H9 (cell line): ENCODE data around the gene HDAC5. TPM values are rescaled to one million over a fixed set of nuclear protein-coding genes. Genes with fewer than 3 reads are reported as not detected.

Source experiments
- DNase-seq: peaks from one replicate; pipeline ENCODE4 v3.0.0-alpha.2; 2017
- H2AFZ ChIP-seq: one replicate; pipeline ENCODE4 v1.6.1; 2013; ENCODE audit warnings: mild to moderate bottlenecking, low read length, control low read depth, moderate library complexity
- H2AK5ac ChIP-seq: 2 replicates; pipeline ENCODE4 v1.6.1; 2013; ENCODE audit warnings: low read length, control low read depth, mixed read lengths; ENCODE audit not compliant: insufficient read length
- H2BK120ac ChIP-seq: one replicate; pipeline ENCODE4 v1.6.1; 2013; ENCODE audit warnings: low read depth, mild to moderate bottlenecking, low read length, control low read depth, inconsistent platforms; ENCODE audit not compliant: poor library complexity, severe bottlenecking
- H2BK12ac ChIP-seq: 2 replicates; pipeline ENCODE4 v1.6.1; 2013; ENCODE audit warnings: low read length, control low read depth, mixed read lengths, low read depth; ENCODE audit not compliant: insufficient read length
- H2BK15ac ChIP-seq: 2 replicates; pipeline ENCODE4 v1.6.1; 2013; ENCODE audit warnings: low read depth, low read length, control low read depth
- H2BK20ac ChIP-seq: one replicate; pipeline ENCODE4 v1.6.1; 2013; ENCODE audit warnings: low read depth, mild to moderate bottlenecking, low read length, control low read depth, inconsistent platforms; ENCODE audit not compliant: poor library complexity, severe bottlenecking
- H2BK5ac ChIP-seq: 2 replicates; pipeline ENCODE4 v1.6.1; 2013; ENCODE audit warnings: low read length, control low read depth, mixed read lengths; ENCODE audit not compliant: insufficient read length
- H3K14ac ChIP-seq: 2 replicates; pipeline ENCODE4 v1.6.1; 2013; ENCODE audit warnings: low read length, control low read depth; ENCODE audit not compliant: insufficient read depth
- H3K18ac ChIP-seq: 2 replicates; pipeline ENCODE4 v1.6.1; 2013; ENCODE audit warnings: low read depth, mild to moderate bottlenecking, mixed read lengths, low read length, control low read depth; ENCODE audit not compliant: insufficient read length
- H3K23ac ChIP-seq: 2 replicates; pipeline ENCODE4 v1.6.1; 2013; ENCODE audit warnings: low read length, control low read depth, mixed read lengths, low read depth; ENCODE audit not compliant: insufficient read length
- H3K23me2 ChIP-seq: 2 replicates; pipeline ENCODE4 v1.6.1; 2013; ENCODE audit warnings: low read depth, mild to moderate bottlenecking, mixed read lengths, low read length, control low read depth; ENCODE audit not compliant: insufficient read length, poor library complexity, severe bottlenecking
- H3K27ac ChIP-seq: 2 replicates; pipeline ENCODE4 v1.5.1; 2013; ENCODE audit warnings: low read length, control low read depth, mixed read lengths, low read depth; ENCODE audit not compliant: insufficient read length
- H3K27me3 ChIP-seq: 2 replicates; pipeline ENCODE4 v1.6.1; 2013; ENCODE audit warnings: low read length, control low read depth, inconsistent platforms; ENCODE audit not compliant: insufficient read depth
- H3K4ac ChIP-seq: 2 replicates; pipeline ENCODE4 v1.6.1; 2013; ENCODE audit warnings: low read depth, mild to moderate bottlenecking, control low read depth, inconsistent platforms, low read length, moderate library complexity
- H3K4me1 ChIP-seq: 2 replicates; pipeline ENCODE4 v1.6.1; 2013; ENCODE audit warnings: low read length, control low read depth, inconsistent platforms; ENCODE audit not compliant: insufficient read depth
- H3K4me2 ChIP-seq: 2 replicates; pipeline ENCODE4 v1.6.1; 2013; ENCODE audit warnings: low read length, control low read depth, mixed read lengths; ENCODE audit not compliant: insufficient read length, insufficient read depth
- H3K56ac ChIP-seq: 2 replicates; pipeline ENCODE4 v1.6.1; 2013; ENCODE audit warnings: low read depth, mild to moderate bottlenecking, mixed read lengths, low read length, control low read depth; ENCODE audit not compliant: insufficient read length
- H3K79me1 ChIP-seq: 2 replicates; pipeline ENCODE4 v1.6.1; 2013; ENCODE audit warnings: low read depth, mild to moderate bottlenecking, moderate library complexity, low read length, control low read depth, inconsistent platforms; ENCODE audit not compliant: insufficient read depth, poor library complexity, severe bottlenecking
- H3K79me2 ChIP-seq: 2 replicates; pipeline ENCODE4 v1.6.1; 2013; ENCODE audit warnings: low read length, control low read depth, inconsistent platforms; ENCODE audit not compliant: insufficient read depth
- H3K9ac ChIP-seq: 2 replicates; pipeline ENCODE4 v1.6.1; 2013; ENCODE audit warnings: low read length, control low read depth, mixed read lengths; ENCODE audit not compliant: insufficient read length; ENCODE audit errors: extremely low read depth
- H3K9me3 ChIP-seq: one replicate; pipeline ENCODE4 v1.6.1; 2013; ENCODE audit warnings: low read depth, low read length, inconsistent platforms; ENCODE audit not compliant: control insufficient read depth
- H3T11ph ChIP-seq: one replicate; pipeline ENCODE4 v1.6.1; 2013; ENCODE audit warnings: mild to moderate bottlenecking, low read length, control low read depth, inconsistent platforms
- H4K20me1 ChIP-seq: one replicate; pipeline ENCODE4 v1.6.1; 2013; ENCODE audit not compliant: control insufficient read depth, insufficient read length, insufficient read depth
- H4K5ac ChIP-seq: 2 replicates; pipeline ENCODE4 v1.6.1; 2013; ENCODE audit warnings: low read depth, mild to moderate bottlenecking, mixed read lengths, low read length, control low read depth; ENCODE audit not compliant: insufficient read length
- H4K8ac ChIP-seq: replicated peaks from 2 replicates; pipeline ENCODE4 v1.6.1; 2013; ENCODE audit warnings: low read length, control low read depth, mixed read lengths, low read depth; ENCODE audit not compliant: insufficient read length
- H4K91ac ChIP-seq: 2 replicates; pipeline ENCODE4 v1.6.1; 2013; ENCODE audit warnings: low read depth, mild to moderate bottlenecking, moderate library complexity, mixed read lengths, low read length, control low read depth; ENCODE audit not compliant: insufficient read length
- H3K27ac Mint-ChIP-seq, 3 experiments: 2 replicates in 2 of 3; 3 replicates in 1 of 3; pipeline ENCODE4 v1.8.0; 2020 to 2021; ENCODE audit warnings: mixed read lengths in 3 of 3, mild to moderate bottlenecking in 1 of 3, moderate library complexity in 1 of 3
- H3K27me3 Mint-ChIP-seq: 2 replicates; pipeline ENCODE4 v1.8.0; 2021; ENCODE audit warnings: low read depth, mild to moderate bottlenecking, moderate library complexity, mixed read lengths
- H3K36me3 Mint-ChIP-seq, 3 experiments: 2 replicates in 2 of 3; 3 replicates in 1 of 3; pipeline ENCODE4 v1.8.0; 2020 to 2021; ENCODE audit warnings: low read depth in 3 of 3, mixed read lengths in 3 of 3; ENCODE audit not compliant: insufficient read depth in 1 of 3
- H3K4me1 Mint-ChIP-seq, 2 experiments: 2 replicates each; pipeline ENCODE4 v1.8.0; 2020; ENCODE audit warnings: mixed read lengths in 2 of 2
- H3K4me3 Mint-ChIP-seq, 2 experiments: 2 replicates in 1 of 2; 3 replicates in 1 of 2; pipeline ENCODE4 v1.8.0; 2020 to 2021; ENCODE audit warnings: mild to moderate bottlenecking in 2 of 2, mixed read lengths in 2 of 2, moderate library complexity in 1 of 2
- H3K9me3 Mint-ChIP-seq, 2 experiments: 2 replicates in 1 of 2; 3 replicates in 1 of 2; pipeline ENCODE4 v1.8.0; 2020; ENCODE audit warnings: mild to moderate bottlenecking in 2 of 2, mixed read lengths in 2 of 2, moderate library complexity in 1 of 2
- CTCF ChIP-seq: fragments of 200-600 bp; sonication (generic); conservative IDR thresholded peaks from 3 replicates; pipeline ENCODE4 v1.8.0; 2021; ENCODE audit warnings: antibody characterized with exemption, mild to moderate bottlenecking
- WGBS: extraction: QIAGEN DNeasy Blood & Tissue Kit; methylation state at CpG from one replicate; pipeline ENCODE4 v1.1.7; 2013; ENCODE audit warnings: missing lambda C conversion rate, low lambda C conversion rate, mixed read lengths; ENCODE audit not compliant: insufficient read length; ENCODE audit errors: extremely low coverage; 5-methylcytosine and 5-hydroxymethylcytosine counted together
- total RNA-seq: library from RNA; stranded (reverse); gene quantifications from 2 replicates; pipeline ENCODE4 v1.2.1, GENCODE V29; 2021

HDAC5 gene
- total RNA-seq, 1 experiment from 2014 or later = 39.5 TPM

- H3K9ac ChIP-seq = no peak overlapping the region
- no peaks in the 10 kb centered on the region for H3K23me2 ChIP-seq
- H3K4me3 Mint-ChIP-seq = no peak overlapping the region; a peak in 1 of 5 replicates
- no CpG with 5 or more reads among the region's 16 CpGs for WGBS
- no peak overlapping the region for H2AK5ac ChIP-seq
- H3K4me1 ChIP-seq = peaks cover 5% of the 10 kb centered on the region; the same call in 1 of the 2 replicates
- H4K20me1 ChIP-seq = no peaks in the 10 kb centered on the region
- no peak overlapping the region for H3K4ac ChIP-seq
- no peak overlapping the region for H2BK15ac ChIP-seq
- H3K14ac ChIP-seq = no peak overlapping the region; the same call in 1 of the 2 replicates
- H3K18ac ChIP-seq = no peak overlapping the region
- H2BK5ac ChIP-seq = no peak overlapping the region
- no peak overlapping the region for H3K27ac ChIP-seq
- H3K56ac ChIP-seq = no peak overlapping the region
- H3K4me2 ChIP-seq = no peak overlapping the region
- no peaks in the 10 kb centered on the region for H3K9me3 ChIP-seq
- no peak for TF ChIP-seq CTCF
- H3K27me3 ChIP-seq = no peaks in the 10 kb centered on the region
- no peak overlapping the region for H2BK120ac ChIP-seq
- H3K4me1 Mint-ChIP-seq = peaks cover 31 to 38% of the 10 kb centered on the region in 2 experiments
- H3K23ac ChIP-seq = no peak overlapping the region
- H2AFZ ChIP-seq = no peak overlapping the region
- H3K79me1 ChIP-seq = no peaks in the 10 kb centered on the region
- no peak overlapping the region for H2BK12ac ChIP-seq
- no peak overlapping the region for H4K5ac ChIP-seq
- no peak overlapping the region for H3T11ph ChIP-seq
- peak overlapping the region in 2 of 3 experiments; percentile 49 to 82; a peak in 1 of 7 replicates for H3K27ac Mint-ChIP-seq
- H3K36me3 Mint-ChIP-seq = peaks cover 0 to 10% (median 8%) of the 10 kb centered on the region in 3 experiments; a peak in 3 of 7 replicates
- H3K27me3 Mint-ChIP-seq = no peaks in the 10 kb centered on the region; the same call in 1 of the 2 replicates
- H4K8ac ChIP-seq = no peak overlapping the region
- H3K79me2 ChIP-seq = no peaks in the 10 kb centered on the region
- no peaks in the 10 kb centered on the region for H3K9me3 Mint-ChIP-seq
- H4K91ac ChIP-seq = no peak overlapping the region
- H2BK20ac ChIP-seq = no peak overlapping the region
- DNase-seq = no peak
Measured at GRCh38 chr17:44108440-44109311, 14.8 kb downstream of the HDAC5 start.
